Measurements from ENCODE around the gene DOC2A. TPM values are rescaled to one million over a fixed set of nuclear protein-coding genes. Genes with fewer than 3 reads are reported as not detected.

The DOC2A gene
- 12.5 TPM for total RNA-seq

GRCh38 chr16:30010844-30011713 is at the start of gene DOC2A:
DOC2A (minus strand) TSS chr16:30011027; CDS start chr16:30010222, 805 bp downstream.

GRCh38 chr16:30030841-30031413 is 20.1 kb upstream of the DOC2A start, which contains the start of gene TLCD3B:
TLCD3B (minus strand) TSS chr16:30031271; CDS start chr16:30030527, 744 bp downstream.

GRCh38 chr16:30022887-30023286 is 12.1 kb upstream of the DOC2A start, which contains the start of gene C16orf92:
C16orf92 (plus strand) TSS chr16:30023198; CDS start chr16:30023341, 143 bp downstream.

GRCh38 chr16:29995911-29996765 is 14.7 kb downstream of the DOC2A start, which contains the start of gene INO80E:
INO80E (plus strand) TSS chr16:29996241; CDS start chr16:29996311, 70 bp downstream.

GRCh38 chr16:29995324-29995910 is 15.4 kb downstream of the DOC2A start, which contains the start of gene HIRIP3:
HIRIP3 (minus strand) TSS chr16:29995617; CDS start chr16:29995605, 12 bp downstream.

GRCh38 chr16:29973384-29974246 is 37.2 kb downstream of the DOC2A start, which contains the start of gene TAOK2:
TAOK2 (plus strand) TSS chr16:29973868; CDS start chr16:29977773, 3,905 bp downstream.

GRCh38 chr16:29961479-29962343 is 49.1 kb downstream of the DOC2A start, which contains the start of gene TMEM219:
TMEM219 (plus strand) TSS chr16:29962079; CDS start chr16:29963144, 1,065 bp downstream.

Other genes starting within 250 kb of the DOC2A start
- gene ZG16, start 232.8 kb downstream of the DOC2A start, total RNA-seq = not detected
- gene KIF22, start 220.3 kb downstream of the DOC2A start, total RNA-seq = 48.0 TPM
- 275 TPM for gene MAZ, start 204.5 kb downstream of the DOC2A start, total RNA-seq
- gene PRRT2, start 198.8 kb downstream of the DOC2A start, total RNA-seq = 34.1 TPM
- gene PAGR1, start 194.9 kb downstream of the DOC2A start, total RNA-seq = 10.6 TPM
- 9.2 TPM for gene MVP, start 190.6 kb downstream of the DOC2A start, total RNA-seq
- 61.1 TPM for gene CDIPT, start 147.8 kb downstream of the DOC2A start, total RNA-seq
- 88.1 TPM for gene SEZ6L2, start 111.5 kb downstream of the DOC2A start, total RNA-seq
- 14.8 TPM for gene ASPHD1, start 110.5 kb downstream of the DOC2A start, total RNA-seq
- 21.5 TPM for gene KCTD13, start 84.8 kb downstream of the DOC2A start, total RNA-seq
- 35.1 TPM for gene TMEM219, start 48.9 kb downstream of the DOC2A start, total RNA-seq
- gene TAOK2, start 37.2 kb downstream of the DOC2A start, total RNA-seq = 71.3 TPM
- gene HIRIP3, start 15.4 kb downstream of the DOC2A start, total RNA-seq = 12.0 TPM
- gene INO80E, start 14.8 kb downstream of the DOC2A start, total RNA-seq = 27.7 TPM
- not detected for gene C16orf92, start 12.2 kb upstream of the DOC2A start, total RNA-seq
- 24.7 TPM for gene TLCD3B, start 20.2 kb upstream of the DOC2A start, total RNA-seq
- gene ALDOA, start 54.7 kb upstream of the DOC2A start, total RNA-seq = 186 TPM
- 84.9 TPM for gene PPP4C, start 65.0 kb upstream of the DOC2A start, total RNA-seq
- gene TBX6, start 80.9 kb upstream of the DOC2A start, total RNA-seq = 0.23 TPM
- gene YPEL3, start 85.2 kb upstream of the DOC2A start, total RNA-seq = 21.2 TPM
- 0.46 TPM for gene GDPD3, start 102.5 kb upstream of the DOC2A start, total RNA-seq
- gene MAPK3, start 112.2 kb upstream of the DOC2A start, total RNA-seq = 28.6 TPM
- gene CORO1A, start 172.6 kb upstream of the DOC2A start, total RNA-seq = 20.1 TPM
- 5.3 TPM for gene BOLA2B, start 182.6 kb upstream of the DOC2A start, total RNA-seq
- 10.8 TPM for gene SLX1A, start 182.8 kb upstream of the DOC2A start, total RNA-seq
- gene SULT1A3, start 188.2 kb upstream of the DOC2A start, total RNA-seq = 1.6 TPM
- gene NPIPB13, start 237.5 kb upstream of the DOC2A start, total RNA-seq = 2.5 TPM